ENCODE data around the gene PRDX5.
A peak's percentile ranks its signal among the peaks of the same experiment; 100 is the strongest.

GRCh38 chr11:64317961-64318765, at the start of gene PRDX5:
- TF ChIP-seq CTCF (IDR thresholded peaks at IDR 0.05; ENCODE audit: low read length) = peak; percentile 25; the same call in 1 of the 2 replicates
- no peak for TF ChIP-seq EZH2 (optimal IDR thresholded peaks at IDR 0.05; ENCODE audit: low read depth, low read length)

Data from MM.1S (cell line).